Stimulated activated CD8-positive, alpha-beta memory T cell treated with anti-CD3 and anti-CD28 coated beads, Interleukin-7, amount 100 ng/mL, for 1 hour (primary cell): Measurements from ENCODE around the gene TRIAP1.
"Not testable (repeated sequence)": the region's sequence is repeated elsewhere in the genome, so short reads cannot be mapped to it uniquely, and the experiment has no call there.

Source experiments
- DNase-seq, 2 donors: peaks; one replicate each; pipeline ENCODE4 v3.0.0-alpha.2; 2020; ENCODE audit warnings: low read depth in 2 of 2

The TRIAP1 gene

DNA sequence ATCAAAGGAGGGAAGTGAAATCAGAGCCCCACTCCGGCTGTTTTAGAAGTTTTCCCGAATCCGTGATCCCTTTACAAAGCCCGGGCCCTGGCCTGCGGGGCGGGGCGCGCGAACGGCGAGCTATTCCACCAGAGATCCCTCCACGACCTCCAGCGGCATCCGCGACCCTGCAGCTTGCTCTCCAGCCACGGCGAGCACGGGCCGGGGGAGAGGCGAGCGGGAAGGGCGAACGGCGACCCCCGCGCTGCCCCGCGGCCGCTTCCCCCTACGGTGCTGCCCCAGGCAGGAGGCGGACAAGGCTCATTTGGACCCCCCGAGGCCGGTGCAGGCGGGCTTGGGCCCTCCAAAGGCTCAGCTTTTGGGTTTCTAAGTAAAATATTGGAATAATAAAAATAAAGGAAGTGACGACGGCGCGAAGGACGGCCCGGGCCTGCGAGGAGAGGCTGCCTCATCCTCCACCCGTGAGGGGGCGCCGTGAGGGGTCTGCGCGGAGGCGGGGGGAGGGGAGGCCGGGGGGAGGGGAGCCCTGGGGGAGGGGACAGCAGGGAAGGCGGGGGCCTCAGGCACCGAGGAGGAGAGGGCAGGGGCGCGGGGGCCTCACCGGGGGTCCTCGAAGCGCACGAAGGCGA is 22.8 kb upstream of the TRIAP1 start:
- peak in 1 of 2 donors; percentile 23 for DNase-seq

DNA sequence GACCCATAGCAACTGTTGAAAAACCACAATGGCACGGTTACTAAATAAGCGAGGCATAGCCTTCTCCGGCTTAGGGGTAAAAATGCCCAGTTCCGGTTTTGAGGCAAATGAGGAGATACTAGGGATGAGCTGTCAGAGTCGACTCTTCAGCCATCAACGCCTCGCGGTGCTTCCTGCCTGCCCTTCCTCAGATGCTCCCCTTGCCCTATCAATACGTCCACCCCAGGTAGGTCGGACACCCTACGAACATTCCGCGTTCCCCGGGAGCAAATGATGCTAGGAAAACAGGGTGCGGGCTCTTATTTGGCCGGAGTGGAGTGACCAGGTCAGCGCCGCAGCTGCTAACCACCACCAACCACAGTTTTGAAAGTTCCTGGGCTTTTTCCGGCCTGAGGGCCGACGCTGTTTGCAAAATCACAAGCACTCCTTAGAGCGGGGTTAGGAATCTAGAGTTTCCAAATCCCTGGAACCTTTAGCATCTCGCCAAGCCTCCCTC is 22.2 kb upstream of the TRIAP1 start:
- no peak for DNase-seq

DNA sequence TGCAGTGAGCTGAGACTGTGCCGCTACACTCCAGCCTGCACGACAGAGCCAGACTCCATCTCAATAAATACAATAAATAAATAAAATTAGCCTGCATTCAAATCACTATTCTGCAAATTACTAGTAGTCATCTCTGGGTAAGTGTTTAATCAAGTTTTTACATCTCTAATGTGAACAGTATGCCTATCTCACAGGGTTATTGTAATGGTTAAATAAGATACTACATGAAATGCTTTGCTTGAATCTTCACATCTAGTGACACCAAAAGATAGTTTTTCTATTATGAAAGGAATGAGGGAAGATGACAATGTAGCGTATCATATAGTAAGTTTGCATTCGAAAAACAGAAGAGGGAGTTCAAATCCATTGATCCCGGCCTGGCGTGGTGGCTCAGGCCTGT is 21.3 kb upstream of the TRIAP1 start:
- DNase-seq: no peak

DNA sequence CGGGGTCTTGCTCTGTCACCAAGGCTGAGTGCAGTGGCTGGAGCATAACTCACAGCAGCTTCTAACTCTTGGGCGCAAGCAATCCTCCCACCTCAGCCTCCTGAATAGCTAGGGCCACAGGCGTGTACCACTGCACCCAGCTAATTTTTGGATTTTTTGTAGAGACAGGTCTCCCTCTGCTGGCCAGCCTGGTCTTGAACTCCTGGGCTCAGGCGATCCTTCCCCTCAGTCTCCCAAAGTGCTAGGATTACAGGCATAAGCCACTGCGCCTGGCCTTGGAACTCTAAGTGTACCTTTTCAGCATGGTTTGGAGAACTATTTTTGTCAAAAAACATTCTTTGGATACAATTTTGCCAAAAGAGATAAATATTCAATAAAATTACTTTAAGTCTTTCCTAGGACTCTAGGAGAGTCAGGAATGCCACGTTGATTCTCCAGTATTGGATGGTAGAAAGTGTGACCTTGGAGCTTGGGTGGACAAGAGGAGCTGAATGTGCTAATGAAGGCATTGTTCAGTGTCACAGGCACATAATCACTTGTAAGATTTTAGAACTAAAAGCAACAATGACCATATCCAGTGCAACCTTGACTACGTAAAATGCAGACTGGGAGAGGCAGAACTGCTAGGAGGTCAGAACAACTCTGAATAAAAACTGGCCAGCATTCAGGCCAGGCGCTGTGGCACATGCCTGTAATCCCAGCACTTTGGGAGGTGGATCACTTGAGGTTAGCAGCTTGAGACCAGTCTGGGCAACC is 20.6 kb upstream of the TRIAP1 start:
- DNase-seq: no peak

DNA sequence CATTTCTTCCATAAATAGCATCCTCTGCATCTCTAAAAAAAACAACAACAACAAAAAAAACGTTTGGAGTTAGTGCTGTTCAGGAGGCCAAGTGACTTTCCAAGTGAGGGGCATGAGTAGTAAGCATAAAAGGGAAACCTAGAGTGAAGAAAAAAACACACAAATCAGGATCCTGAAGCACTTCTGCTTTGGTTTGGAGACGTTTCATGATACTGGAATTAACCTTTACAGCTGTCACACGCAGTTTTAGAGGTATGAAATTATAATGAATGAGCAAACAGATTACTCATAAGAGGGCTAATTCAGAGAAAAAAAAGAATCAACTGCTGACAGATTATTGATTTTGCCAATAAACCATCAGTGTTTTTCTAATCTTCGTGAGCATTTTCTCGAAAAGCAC is 19.6 kb upstream of the TRIAP1 start:
- no peak for DNase-seq

DNA sequence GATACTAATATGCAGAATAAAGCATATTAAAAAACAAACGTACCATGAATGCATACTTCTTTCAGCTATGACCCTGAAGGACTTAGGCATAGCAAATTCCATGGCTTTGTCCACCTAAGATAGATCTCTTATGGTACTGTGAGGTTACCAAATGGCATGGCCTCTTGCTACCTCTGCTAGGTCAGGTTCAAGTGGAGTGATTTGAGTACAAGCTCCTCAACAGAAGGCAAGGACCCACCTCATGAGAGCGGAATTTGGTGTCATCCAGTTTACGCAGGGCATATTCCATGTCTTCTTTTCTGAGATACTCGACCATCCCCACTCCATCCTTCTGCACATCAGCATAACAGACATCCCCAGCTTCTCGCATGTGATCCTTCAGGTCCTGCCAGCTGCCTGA is 17.5 kb upstream of the TRIAP1 start:
- DNase-seq: no peak

DNA sequence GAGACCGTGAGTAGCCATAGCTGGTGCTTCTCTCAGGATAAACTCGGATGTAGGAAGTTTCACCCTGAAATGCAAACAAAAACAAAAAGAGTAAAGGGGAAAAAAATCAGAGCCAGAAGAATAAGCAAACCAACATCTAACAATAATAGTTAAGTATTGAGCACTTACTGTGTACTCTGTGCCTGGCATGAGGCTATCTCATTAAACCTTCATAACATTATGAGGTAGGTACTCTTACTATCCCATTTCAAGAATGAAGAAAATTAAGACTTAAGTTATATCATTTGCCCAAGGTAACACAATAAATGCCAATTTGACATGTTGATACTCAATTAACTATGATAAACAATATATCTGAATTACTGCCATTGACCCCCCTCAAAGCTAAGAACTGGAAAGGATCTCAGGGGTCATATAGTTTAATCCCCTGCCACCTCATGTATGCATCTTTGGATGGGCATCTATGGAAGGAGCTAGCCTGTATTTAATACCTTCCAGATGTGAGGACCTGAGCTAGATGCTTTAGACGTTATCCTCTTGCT is 16.0 kb upstream of the TRIAP1 start:
- no peak for DNase-seq

DNA sequence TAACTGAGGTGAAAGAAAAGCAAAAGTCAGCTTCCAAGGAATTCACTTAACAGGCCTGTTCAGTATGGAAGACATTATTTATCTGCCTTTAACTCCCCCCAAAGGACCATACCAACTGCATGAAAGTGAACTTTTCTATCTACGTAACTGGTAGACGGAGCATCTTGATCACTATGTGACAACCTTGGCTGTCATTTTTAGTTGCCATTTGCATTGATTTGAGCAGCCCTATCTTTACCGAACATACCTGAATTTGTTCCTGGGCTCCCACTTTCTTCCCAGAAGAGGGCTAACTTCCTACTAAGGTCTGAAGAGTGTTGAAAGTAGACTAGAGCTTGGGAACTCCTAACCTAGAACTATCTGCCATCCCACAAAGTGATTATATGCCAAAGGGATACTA is 14.0 kb upstream of the TRIAP1 start:
- DNase-seq: no peak

DNA sequence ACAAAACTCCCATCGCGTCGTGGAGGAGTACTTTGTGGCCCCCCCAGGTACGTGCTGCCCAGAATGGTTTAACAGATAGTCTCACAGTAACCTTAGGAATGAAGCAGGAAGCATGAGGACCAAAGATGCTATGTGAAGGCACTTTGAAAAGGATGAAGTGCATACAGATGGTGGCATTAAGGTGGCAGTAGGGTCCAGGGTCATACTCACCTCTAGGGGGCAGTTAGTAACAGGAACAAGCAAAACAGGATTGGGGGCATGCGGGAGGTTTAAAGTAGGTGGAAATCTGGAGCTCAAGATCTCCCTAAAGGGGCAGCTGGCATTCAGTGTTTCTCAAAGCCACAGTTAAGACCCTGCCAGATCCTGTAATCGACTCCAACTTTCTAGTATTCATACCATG is 10.9 kb upstream of the TRIAP1 start:
- no peak for DNase-seq

DNA sequence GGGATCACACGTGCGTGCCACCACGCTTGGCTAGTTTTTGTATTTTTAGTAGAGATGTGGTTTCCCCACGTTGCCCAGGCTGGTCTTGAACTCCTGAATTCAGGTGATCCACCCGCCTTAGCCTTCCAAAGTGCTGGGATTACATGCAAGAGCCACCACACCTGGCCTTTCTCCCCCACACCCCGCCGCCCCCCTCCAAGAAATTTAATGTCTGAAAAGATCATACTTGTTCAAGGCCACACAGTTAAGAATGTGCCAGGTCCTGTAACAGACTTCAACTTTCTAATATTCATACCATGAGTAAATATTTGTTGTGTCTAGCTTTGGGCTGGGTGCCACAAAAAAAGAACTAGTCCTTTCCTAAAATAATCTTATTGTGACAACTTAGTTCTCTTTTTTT is 9.1 kb upstream of the TRIAP1 start:
- no peak for DNase-seq

DNA sequence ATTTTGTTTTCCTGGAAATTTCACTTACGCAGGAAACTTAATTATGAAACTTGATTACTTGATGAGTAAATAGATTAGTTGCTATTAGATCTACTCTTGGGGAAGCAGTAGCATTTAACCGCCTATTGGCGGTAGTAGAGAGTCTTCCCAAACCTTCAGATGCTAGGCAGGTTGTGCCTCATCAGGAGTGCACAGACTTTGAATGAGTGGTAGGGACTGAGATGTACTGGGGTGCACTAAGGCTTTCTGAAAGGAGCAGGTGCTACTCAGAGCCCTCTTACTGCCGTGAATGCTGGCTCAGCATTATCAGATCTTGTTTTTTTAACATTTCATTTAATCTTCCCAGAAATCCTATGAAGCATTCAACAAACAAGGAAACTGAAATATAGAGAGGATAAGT is 7.8 kb upstream of the TRIAP1 start:
- DNase-seq: no peak

DNA sequence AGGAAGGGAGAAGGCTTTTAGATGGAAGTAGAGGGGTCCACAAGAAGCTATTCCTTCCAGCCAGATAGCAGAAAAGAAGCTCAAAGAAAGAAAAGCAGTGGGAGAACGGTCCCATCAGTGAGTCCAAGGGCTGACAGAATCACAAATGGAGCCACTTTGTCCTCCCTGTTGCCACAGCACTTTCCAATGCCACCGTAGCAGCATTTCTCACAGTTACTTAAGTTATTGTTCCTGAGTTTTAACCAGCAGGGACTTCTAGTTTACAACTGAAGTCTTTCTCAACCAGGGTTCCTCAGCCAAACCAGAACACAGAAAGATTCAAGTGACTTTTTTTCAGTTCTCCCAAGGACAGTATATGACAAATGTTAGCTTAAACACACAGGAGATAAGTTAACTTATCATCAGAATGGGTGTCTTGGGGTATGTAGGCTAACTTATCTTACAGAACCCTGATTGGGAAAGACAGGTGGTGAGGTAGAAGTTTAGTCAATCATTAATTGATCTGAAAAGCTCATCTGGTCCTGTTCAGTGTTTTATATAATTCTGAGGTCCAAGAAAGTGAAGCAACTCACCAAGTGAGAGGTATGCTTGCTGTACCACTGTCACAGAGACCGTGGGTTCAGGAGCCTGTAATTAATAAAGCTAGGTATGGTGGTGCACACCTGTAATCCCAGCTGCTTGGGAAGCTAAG is 7.0 kb upstream of the TRIAP1 start:
- DNase-seq: no peak

DNA sequence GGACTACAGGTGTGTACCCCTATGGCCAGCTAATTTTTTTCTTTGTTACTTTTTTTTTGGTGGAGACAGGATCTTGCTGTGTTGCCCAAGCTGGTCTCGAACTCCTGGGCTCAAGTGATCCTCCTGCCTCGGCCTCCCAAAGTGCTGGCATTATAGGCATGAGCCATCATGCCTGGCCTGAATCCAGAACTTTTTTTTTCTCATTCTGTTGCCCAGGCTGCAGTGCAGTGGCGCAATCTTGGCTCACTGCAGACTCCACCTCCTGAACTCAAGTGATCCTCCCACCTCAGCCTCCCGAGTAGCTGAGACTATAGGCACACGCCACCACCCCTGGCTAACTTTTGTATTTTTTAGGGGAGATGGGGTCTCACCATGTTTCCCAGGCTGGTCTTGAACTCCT is 6.3 kb upstream of the TRIAP1 start:
- not testable (repeated sequence) for DNase-seq

DNA sequence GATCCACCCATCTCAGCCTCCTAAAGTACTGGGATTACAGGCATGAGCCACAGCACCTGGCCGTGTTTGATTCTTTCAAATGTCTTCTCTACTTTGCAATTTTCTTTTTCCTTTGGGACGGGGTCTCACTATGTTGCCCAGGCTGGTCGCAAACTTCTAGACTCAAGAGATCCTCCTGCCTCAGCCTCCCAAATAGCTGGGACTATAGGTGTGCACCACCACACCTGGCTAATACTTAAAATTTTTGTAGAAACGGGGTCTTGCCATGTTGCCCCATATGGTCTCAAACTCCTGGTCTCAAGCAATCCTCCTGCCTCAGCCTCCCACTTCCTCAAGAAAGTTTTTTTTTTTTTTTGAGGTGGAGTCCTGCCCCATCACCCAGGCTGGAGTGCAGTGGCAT is 1.8 kb upstream of the TRIAP1 start:
- DNase-seq: no peak

DNA sequence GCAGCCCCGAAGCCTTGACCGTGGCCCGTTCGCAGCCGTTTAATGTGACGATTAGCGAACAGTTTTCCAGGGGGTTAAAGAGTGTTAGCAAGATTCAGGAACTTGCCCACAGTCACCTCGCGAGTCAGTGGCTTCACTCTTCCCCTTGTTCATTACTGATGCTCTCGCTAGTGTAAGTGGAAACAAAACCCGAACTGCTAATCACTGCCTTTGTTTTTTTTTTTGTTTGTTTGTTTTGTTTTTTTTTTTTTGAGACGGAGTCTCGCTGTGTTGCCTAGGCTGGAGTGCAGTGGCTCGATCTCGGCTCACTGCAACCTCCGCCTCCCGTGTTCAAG is 627 bp upstream of the TRIAP1 start:
- DNase-seq: not testable (repeated sequence)

DNA sequence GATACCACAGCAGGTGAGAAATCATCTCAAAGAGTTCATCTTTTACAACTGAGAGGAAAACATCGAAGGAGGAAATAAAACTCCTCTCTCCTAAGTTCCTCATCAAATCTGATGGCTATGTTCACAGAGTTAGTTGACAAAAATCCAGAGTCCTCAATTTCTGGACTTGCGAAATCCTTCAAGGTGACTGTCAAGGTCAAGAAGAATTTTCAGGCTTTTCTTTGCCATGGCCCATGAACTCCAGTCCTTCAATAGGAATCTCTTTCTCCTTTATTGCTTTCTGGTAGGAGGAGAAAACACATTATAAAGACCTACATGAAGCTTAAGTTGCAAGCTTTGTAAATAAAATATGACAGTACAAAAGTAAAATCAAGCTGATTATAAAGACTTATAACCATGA is 1.5 kb downstream of the TRIAP1 start:
- no peak for DNase-seq

DNA sequence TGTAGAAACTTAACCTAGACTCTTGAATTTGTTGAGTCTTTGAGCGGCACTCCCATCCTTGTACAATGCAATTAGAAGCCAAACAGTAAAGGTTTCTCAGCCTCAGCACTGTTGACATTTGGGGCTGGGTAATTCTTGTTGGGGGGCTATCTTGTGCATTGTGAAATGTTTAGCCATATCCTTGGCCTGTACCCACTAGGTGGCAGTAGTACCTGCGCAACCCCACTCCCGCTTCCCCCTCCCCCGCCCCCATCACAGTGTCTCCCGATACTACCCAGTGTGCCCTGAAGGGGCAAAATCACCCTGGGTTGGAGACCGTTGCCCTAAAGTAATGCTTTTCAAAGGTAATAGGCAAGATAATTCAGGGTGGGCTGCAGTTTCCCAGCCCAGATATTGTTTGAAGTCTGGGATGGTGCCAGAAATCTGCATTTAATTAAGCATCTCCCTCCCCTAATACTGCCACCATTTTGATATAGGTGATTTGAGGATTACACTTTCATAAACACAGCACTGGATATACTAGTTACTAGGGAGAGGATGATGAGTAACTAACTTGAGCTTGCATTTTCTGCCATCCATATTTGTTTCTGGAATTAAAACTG is 6.4 kb downstream of the TRIAP1 start:
- DNase-seq: peak; percentile 45 to 51

DNA sequence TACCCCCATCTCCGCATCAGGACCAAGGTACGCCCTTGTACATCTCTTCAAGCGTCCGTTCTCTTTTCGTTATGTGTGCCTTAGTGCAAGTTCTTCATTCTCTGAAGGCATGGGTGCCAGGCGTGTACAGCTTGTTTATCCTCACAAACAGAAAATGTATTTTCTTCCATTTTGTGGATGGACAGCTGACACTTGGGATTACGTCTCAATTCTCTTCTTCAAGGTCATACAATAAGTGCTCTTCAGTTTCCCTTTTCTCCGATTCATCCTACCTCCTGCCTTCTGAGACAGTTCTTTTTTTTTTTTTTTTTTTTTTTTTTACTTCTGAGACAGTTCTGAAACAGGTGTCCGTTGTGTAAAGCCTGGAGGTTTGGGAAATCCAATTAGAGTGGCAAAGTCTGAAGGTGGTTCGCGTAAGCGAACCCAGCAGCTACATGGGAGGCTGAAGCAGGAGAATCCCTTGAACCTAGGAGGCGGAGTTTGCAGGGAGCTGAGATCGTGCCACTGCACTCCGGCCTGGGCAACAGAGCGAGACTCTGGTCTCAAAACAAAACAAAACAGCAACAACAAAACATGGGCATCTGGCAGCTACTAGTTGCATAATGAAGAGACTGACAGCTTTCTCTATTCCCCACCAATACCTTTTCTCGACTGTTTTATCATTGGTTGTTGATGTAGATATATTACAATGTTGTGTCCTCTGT is 7.5 kb downstream of the TRIAP1 start:
- DNase-seq: no peak

DNA sequence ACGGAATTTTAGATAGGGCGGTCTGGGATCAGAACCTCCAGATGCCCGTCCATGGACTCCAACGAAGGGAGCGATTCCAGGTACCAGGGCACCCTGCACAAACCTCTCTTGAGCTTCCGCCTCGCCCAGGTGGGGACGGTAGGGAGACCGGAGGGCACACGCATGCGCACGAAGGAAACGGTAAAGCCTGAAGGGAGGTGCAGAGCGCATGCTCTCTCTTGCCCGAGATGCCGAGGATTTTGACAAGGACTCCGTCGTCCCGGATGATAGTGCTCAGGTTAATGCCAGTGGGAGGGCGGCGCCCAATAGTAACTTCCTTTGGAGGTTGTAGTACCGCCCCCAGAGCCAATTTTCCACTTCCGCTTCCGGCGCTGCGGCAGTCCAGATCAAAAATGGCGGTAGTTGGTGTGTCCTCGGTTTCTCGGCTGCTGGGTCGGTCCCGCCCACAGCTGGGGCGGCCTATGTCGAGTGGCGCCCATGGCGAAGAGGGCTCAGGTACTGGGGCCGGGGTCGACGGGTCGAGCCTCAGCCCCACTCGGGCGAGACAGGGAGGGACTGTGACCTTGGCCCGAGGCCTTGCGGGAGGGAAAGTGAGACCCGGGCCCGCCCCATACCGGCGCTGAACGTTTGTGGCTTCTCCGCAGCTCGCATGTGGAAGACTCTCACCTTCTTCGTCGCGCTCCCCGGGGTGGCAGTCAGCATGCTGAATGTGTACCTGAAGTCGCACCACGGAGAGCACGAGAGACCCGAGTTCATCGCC is 8.3 kb downstream of the TRIAP1 start, which contains the start of gene COX6A1:
Gene COX6A1, plus strand, starts transcription at position 379 of the 760 bp plus-strand sequence. Its CDS starts 14 bp downstream, at position 393.
- DNase-seq: peak; percentile 92 to 95

DNA sequence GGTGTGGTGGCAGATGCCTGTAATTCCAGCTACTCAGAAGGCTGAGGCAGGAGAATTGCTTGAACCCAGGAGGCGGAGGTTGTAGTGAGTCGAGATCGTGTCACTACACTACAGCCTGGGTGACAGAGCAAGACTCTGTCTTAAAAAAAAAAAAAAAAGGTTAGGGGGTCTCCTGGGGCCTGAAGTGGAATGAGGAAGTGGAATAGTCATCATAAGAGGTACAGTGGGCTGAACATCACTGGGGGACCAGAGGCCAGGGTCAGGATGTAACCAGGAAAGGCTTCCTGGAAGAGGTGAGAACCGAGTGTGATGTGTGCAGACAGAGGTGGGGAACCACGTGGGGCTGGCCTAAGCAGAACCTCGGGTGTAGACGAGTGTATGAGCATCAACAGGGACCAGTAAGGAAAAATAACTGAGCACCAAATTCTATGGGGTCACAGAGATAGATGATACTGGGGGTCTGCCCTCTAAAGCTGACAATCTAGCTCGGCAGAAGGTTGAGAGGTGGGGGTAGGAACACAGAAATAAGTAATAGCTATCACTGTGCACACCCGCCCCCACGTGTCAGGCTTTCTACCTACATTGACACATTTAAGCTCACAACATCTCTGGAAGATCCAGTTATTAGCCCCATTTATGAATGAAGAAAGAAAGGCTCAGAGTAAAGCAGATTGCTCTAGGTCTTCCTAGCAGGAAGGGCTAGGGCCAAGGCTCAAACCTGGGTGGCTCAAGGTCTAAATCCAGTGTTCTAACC is 13.2 kb downstream of the TRIAP1 start:
- DNase-seq: no peak
